GM19324 (cell line): ENCODE data around the gene USP17L24.
"Not testable (repeated sequence)": the region's sequence is repeated elsewhere in the genome, so short reads cannot be mapped to it uniquely, and the experiment has no call there.

Experiments used
- ATAC-seq: cut with Tn5 transposase; IDR thresholded peaks from one replicate; pipeline ENCODE4 v1.9.1; 2021; ENCODE audit warnings: mild to moderate bottlenecking, moderate library complexity; ENCODE audit not compliant: unreplicated experiment, low FRiP score

Gene USP17L24, protein sequence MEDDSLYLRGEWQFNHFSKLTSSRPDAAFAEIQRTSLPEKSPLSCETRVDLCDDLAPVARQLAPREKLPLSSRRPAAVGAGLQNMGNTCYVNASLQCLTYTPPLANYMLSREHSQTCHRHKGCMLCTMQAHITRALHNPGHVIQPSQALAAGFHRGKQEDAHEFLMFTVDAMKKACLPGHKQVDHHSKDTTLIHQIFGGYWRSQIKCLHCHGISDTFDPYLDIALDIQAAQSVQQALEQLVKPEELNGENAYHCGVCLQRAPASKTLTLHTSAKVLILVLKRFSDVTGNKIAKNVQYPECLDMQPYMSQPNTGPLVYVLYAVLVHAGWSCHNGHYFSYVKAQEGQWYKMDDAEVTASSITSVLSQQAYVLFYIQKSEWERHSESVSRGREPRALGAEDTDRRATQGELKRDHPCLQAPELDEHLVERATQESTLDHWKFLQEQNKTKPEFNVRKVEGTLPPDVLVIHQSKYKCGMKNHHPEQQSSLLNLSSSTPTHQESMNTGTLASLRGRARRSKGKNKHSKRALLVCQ

DNA sequence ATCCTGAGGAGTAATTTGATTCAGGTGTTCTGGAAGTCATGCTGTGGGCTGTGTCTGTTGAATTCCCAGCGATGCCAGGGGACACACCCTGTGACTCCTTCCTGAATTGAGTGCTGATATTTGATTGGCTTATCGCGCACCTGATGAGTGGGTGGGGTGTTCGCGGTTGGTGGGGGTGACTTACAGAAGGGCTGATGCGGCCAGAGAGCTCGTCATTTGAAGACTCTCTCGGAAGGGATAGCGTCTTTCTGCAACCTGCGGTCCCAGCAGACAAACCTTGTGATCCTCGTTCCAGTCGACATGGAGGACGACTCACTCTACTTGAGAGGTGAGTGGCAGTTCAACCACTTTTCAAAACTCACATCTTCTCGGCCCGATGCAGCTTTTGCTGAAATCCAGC is at the start of gene USP17L24:
TSS of gene USP17L24 (plus strand) at position 301 of the 400 bp plus-strand sequence. CDS start at position 301, 0 bp downstream.
- not testable (repeated sequence) for ATAC-seq

- not testable (repeated sequence) for ATAC-seq
Measured at GRCh38 chr4:9324191-9324590, 774 bp upstream of the USP17L24 start.

GRCh38 chr4:9329611-9330010 is 4.6 kb downstream of the USP17L24 start, which contains the start of gene USP17L25:
Gene USP17L25 (plus strand): TSS chr4:9329911. CDS start chr4:9329911, 0 bp downstream.
- not testable (repeated sequence) for ATAC-seq

GRCh38 chr4:9334358-9334757 is 9.4 kb downstream of the USP17L24 start, which contains the start of gene USP17L26:
Gene USP17L26 (plus strand): TSS chr4:9334658. CDS start chr4:9334658, 0 bp downstream.
- not testable (repeated sequence) for ATAC-seq

- not testable (repeated sequence) for ATAC-seq
Measured at GRCh38 chr4:9339103-9339502, 14.1 kb downstream of the USP17L24 start, which contains the start of gene USP17L5. Gene USP17L5 (plus strand): TSS chr4:9339403. CDS start chr4:9339403, 0 bp downstream.

DNA sequence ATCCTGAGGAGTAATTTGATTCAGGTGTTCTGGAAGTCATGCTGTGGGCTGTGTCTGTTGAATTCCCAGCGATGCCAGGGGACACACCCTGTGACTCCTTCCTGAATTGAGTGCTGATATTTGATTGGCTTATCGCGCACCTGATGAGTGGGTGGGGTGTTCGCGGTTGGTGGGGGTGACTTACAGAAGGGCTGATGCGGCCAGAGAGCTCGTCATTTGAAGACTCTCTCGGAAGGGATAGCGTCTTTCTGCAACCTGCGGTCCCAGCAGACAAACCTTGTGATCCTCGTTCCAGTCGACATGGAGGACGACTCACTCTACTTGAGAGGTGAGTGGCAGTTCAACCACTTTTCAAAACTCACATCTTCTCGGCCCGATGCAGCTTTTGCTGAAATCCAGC is 18.9 kb downstream of the USP17L24 start, which contains the start of gene USP17L27:
TSS of gene USP17L27 (plus strand) at position 301 of the 400 bp plus-strand sequence. CDS start at position 301, 0 bp downstream.
- ATAC-seq = not testable (repeated sequence)

DNA sequence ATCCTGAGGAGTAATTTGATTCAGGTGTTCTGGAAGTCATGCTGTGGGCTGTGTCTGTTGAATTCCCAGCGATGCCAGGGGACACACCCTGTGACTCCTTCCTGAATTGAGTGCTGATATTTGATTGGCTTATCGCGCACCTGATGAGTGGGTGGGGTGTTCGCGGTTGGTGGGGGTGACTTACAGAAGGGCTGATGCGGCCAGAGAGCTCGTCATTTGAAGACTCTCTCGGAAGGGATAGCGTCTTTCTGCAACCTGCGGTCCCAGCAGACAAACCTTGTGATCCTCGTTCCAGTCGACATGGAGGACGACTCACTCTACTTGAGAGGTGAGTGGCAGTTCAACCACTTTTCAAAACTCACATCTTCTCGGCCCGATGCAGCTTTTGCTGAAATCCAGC is 23.6 kb downstream of the USP17L24 start, which contains the start of gene USP17L28:
TSS of gene USP17L28 (plus strand) at position 301 of the 400 bp plus-strand sequence. CDS start at position 301, 0 bp downstream.
- ATAC-seq = not testable (repeated sequence)

- ATAC-seq = not testable (repeated sequence)
Measured at GRCh38 chr4:9350866-9351265, 25.9 kb downstream of the USP17L24 start.

DNA sequence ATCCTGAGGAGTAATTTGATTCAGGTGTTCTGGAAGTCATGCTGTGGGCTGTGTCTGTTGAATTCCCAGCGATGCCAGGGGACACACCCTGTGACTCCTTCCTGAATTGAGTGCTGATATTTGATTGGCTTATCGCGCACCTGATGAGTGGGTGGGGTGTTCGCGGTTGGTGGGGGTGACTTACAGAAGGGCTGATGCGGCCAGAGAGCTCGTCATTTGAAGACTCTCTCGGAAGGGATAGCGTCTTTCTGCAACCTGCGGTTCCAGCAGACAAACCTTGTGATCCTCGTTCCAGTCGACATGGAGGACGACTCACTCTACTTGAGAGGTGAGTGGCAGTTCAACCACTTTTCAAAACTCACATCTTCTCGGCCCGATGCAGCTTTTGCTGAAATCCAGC is 28.4 kb downstream of the USP17L24 start, which contains the start of gene USP17L29:
TSS of gene USP17L29 (plus strand) at position 301 of the 400 bp plus-strand sequence. CDS start at position 301, 0 bp downstream.
- ATAC-seq = not testable (repeated sequence)

DNA sequence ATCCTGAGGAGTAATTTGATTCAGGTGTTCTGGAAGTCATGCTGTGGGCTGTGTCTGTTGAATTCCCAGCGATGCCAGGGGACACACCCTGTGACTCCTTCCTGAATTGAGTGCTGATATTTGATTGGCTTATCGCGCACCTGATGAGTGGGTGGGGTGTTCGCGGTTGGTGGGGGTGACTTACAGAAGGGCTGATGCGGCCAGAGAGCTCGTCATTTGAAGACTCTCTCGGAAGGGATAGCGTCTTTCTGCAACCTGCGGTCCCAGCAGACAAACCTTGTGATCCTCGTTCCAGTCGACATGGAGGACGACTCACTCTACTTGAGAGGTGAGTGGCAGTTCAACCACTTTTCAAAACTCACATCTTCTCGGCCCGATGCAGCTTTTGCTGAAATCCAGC is 37.9 kb downstream of the USP17L24 start, which contains the start of gene USP17L30:
TSS of gene USP17L30 (plus strand) at position 301 of the 400 bp plus-strand sequence. CDS start at position 301, 0 bp downstream.
- ATAC-seq = not testable (repeated sequence)
